HG03025 (cell line): ENCODE data around the gene TGFBI.
"Not testable (repeated sequence)": the region's sequence is repeated elsewhere in the genome, so short reads cannot be mapped to it uniquely, and the experiment has no call there.

Experiments used
- ATAC-seq: cut with Tn5 transposase; IDR thresholded peaks from one replicate; pipeline ENCODE4 v1.9.1; 2021; ENCODE audit warnings: mild to moderate bottlenecking, moderate library complexity; ENCODE audit not compliant: unreplicated experiment, low FRiP score

The TGFBI gene

DNA sequence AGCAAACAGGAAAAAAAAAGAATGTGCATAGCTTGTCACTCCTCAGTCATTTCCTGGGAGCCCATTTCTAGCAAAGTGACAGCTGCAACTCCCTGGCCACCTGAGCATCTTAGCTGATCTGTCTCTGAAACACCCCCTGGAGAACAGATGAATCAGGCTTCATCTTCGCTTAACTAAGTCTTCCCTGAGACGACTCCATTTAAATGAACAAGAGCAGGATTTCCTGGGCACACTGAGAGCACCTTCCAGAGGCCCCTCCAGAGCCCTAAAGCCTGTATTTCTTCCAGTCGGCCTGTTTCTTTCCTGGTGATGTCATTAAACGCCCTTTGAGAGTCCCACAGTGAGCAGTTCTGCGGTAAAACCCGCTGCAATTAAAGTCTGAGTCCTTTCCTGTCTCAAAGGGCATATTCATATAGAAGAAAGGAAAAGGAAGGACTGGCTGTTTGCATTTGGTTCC lies 13.9 kb downstream of the TGFBI start:
- ATAC-seq = no peak

GRCh38 chr5:136043551-136043950 lies 14.8 kb downstream of the TGFBI start:
- no peak for ATAC-seq

DNA sequence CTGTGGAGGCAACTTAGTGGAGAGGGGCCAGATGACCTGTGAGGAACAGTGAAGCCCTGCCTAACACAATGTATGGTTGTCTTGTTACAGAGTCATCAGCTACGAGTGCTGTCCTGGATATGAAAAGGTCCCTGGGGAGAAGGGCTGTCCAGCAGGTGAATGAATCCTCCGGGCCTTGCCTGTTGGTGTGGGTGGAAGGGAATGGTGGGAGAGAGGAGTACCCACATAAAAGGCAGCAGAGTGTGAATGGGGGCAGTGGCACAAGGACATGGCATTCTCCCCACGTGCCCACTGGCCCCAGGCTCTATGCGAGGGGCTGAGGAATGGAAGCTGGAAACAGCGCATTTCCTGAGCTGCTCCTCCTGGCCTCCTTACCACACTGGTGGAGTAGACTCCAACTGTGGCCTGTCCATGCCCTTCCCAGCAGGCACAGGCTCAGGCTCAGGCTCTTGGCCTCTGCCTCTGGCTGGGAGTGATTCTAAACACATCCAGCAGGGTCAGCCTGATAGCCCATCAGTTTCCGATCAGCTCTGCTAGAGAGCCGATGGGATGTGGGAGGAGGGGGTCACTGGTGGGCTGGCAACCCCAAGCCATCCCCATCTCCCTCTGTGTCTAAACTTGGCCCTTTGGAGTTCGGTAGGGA lies 15.3 kb downstream of the TGFBI start:
- ATAC-seq = no peak

- not testable (repeated sequence) for ATAC-seq
Measured at GRCh38 chr5:136045026-136045425, 16.2 kb downstream of the TGFBI start.

GRCh38 chr5:136046246-136046645 lies 17.5 kb downstream of the TGFBI start:
- no peak for ATAC-seq

DNA sequence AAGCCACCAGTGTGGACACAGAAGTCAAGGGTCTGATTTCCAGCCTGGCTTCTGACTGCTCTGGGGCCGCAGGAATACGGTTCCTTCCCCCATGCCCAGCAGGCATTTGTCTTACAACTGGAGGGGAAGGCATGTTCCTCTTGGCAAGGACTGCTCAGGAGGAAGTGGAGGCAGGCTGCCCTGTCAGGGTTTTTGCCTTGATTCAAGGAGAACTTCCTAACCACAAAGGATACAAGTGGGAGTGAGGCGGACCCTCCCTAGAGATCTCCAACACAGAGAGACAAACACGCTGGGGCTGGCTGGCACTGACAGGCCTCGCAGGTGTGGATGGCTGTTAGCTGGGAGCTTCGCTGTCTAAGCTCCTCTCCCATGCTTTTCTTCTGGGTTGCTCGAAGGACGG lies 19.1 kb downstream of the TGFBI start:
- ATAC-seq = no peak

- ATAC-seq = no peak
Measured at GRCh38 chr5:136048966-136049365, 20.2 kb downstream of the TGFBI start.

GRCh38 chr5:136051486-136052220 lies 22.9 kb downstream of the TGFBI start:
- ATAC-seq = no peak

- no peak for ATAC-seq
Measured at GRCh38 chr5:136052692-136053335, 24.0 kb downstream of the TGFBI start.

DNA sequence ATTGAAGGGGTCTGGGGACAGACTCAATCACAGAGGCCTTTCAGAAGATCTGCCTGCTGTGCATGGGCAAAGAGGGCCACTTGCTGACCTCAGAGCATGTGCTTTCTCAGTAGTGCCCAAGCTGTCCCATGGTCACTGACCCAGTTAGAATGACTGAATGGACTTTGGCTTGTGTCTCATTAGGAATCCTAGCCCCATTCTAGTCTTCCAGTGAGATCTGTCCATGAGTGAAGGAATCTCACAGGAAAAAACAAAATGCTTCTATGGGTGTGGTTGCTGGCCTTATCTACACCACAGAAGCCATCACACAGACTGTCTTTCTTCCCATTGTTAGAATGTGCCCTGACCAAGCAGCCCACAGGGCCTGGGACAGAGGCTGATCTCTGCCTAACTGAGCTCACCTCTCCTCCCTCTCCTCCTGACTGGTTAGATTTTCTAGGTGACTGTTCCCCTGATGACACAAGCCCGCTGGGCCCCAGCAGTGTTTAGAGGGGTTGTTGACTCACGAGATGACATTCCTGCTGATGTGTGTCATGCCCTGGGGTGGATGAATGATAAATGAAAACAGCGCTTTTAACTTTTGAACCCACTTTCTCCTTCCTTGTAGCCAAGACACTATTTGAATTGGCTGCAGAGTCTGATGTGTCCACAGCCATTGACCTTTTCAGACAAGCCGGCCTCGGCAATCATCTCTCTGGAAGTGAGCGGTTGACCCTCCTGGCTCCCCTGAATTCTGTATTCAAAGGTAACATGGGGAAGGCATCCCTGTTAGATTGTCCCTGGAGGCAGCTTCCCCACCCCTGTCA lies 24.8 kb downstream of the TGFBI start:
- no peak for ATAC-seq

DNA sequence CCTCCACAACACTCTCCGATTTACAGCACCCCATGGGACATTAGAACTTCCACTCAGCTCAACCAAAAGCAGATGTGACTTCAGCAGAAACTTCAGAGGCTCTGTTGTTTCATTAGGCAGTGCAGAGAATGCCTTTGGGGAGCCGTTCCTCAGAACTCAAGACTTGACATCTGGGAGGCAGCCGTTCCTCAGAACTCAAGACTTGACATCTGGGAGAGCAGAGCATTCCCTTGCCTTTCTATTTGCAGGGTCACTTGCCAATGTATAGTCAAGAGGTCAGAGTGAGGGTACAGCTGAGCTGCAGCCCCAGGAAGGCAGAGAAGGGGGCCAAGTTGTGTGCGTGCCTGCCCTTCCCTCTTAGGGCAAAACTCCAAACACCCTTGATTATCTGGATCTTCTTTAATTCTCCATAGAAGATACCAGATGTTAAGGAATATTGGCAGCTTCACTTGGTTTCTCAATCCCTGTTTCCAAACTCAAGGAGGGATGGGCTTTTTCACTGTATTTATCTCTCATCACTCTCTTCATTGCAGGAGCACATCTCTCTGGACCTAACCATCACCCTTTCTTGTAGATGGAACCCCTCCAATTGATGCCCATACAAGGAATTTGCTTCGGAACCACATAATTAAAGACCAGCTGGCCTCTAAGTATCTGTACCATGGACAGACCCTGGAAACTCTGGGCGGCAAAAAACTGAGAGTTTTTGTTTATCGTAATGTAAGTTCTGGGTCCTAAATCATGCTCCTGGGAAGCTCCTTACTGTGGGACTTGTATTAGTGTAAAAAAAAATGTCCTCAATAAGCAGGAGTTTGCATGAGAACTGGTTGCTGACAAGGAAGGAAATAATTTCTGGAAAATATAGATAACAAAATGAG lies 25.6 kb downstream of the TGFBI start:
- ATAC-seq = no peak

DNA sequence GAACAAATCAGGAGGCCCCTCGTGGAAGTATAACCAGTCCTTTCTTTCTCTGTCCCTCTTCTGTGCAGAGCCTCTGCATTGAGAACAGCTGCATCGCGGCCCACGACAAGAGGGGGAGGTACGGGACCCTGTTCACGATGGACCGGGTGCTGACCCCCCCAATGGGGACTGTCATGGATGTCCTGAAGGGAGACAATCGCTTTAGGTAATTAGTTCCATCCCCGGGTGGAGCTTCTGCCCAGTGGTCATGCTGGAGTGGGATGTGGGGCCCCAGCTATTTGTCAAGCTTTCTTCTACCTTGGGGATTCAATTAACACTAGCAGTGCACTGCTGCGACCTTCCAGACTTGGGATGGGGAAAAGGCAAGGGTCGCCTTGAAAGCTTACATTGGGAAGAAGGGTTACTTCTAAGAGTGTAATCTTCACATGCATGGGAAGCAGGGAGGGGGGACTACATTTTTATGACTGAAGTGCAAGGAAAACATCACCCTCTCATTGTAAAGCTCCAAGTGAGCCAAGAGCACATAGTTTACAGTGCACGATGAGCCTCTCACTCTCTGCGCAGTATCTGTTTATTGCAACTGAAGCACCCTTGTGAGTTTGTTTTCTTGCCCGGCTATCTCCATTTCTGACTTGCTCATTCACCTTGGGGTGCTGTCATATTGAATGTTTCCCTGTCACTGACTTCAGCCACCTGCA lies 27.0 kb downstream of the TGFBI start:
- ATAC-seq = no peak

GRCh38 chr5:136056336-136056735 lies 27.5 kb downstream of the TGFBI start:
- ATAC-seq = no peak

GRCh38 chr5:136056771-136057335 lies 28.1 kb downstream of the TGFBI start:
- no peak for ATAC-seq

DNA sequence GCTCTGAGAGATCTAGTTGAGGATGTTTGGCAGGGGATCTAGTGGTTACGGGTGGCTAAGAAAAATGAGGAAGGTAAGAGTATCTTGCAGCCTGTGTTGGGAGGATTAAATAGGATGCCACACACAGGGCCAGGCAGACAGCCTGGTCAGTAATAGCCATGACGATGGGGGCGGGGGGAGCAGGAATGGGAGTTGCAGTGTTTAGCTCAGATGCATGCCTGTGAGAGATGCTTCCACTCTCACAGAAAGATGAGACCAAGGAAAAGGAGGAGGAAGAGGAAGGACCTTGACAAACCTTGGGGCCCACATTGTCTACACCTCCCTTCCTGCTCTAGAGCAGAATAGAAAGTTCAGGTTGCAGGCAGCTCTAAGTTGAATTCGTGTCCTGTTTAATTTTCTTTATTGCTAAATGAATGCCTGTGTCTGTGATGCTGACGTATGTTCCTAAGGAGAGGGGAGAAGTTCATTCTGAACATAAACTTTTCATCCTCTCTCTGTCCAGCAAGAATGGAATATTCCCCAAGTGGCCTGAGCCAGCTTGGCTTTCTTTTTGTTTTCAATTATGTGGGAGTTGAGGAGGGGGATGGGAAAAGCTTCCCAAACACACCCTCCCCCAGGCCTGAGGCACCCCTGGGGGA lies 28.7 kb downstream of the TGFBI start:
- no peak for ATAC-seq

- no peak for ATAC-seq
Measured at GRCh38 chr5:136058039-136058971, 29.5 kb downstream of the TGFBI start.

DNA sequence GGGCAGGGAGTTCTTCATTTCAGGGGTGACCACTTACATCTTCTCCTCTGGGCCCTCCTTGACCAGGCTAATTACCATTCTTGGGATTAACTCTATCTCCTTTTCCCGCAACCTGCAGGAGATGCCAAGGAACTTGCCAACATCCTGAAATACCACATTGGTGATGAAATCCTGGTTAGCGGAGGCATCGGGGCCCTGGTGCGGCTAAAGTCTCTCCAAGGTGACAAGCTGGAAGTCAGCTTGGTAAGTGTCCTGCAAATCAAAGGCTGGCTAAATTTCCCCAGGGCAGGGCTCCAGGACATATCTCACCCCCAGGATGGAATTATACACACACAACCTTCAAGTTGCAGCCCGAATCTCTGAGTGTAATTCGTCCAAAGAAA lies 30.2 kb downstream of the TGFBI start:
- ATAC-seq = no peak
